Skeletal muscle satellite cell (primary cell): Measurements from ENCODE around the gene GRAP.
"Not testable (repeated sequence)": the region's sequence is repeated elsewhere in the genome, so short reads cannot be mapped to it uniquely, and the experiment has no call there.

Experiments used
- H3K27me3 ChIP-seq: 2 replicates; pipeline ENCODE4 v1.7.0; 2013; ENCODE audit warnings: low read length; ENCODE audit not compliant: control insufficient read depth, insufficient read depth
- H3K36me3 ChIP-seq: 2 replicates; pipeline ENCODE4 v1.7.0; 2013; ENCODE audit warnings: mild to moderate bottlenecking, control low read depth, low read length; ENCODE audit not compliant: insufficient read depth
- H3K4me1 ChIP-seq: 2 replicates; pipeline ENCODE4 v1.7.0; 2013; ENCODE audit warnings: low read length; ENCODE audit not compliant: control insufficient read depth, insufficient read depth
- H3K4me2 ChIP-seq: 2 replicates; pipeline ENCODE4 v1.7.0; 2013; ENCODE audit warnings: mild to moderate bottlenecking, low read length
- H3K4me3 ChIP-seq: 2 replicates; pipeline ENCODE4 v1.7.0; 2013; ENCODE audit warnings: low read length
- H3K9ac ChIP-seq: 2 replicates; pipeline ENCODE4 v1.7.0; 2013; ENCODE audit warnings: mild to moderate bottlenecking, low read depth, low read length, moderate library complexity
- H3K9me3 ChIP-seq: replicated peaks from 2 replicates; pipeline ENCODE4 v1.7.0; 2013; ENCODE audit warnings: mild to moderate bottlenecking, control low read depth, low read length

The GRAP gene

GRCh38 chr17:19038007-19038406, 8.8 kb downstream of the GRAP start:
- H3K27me3 ChIP-seq, H3K9me3 ChIP-seq, H3K9ac ChIP-seq, H3K36me3 ChIP-seq, H3K4me2 ChIP-seq, H3K4me1 ChIP-seq, H3K4me3 ChIP-seq: not testable (repeated sequence)

GRCh38 chr17:19037547-19037946, 9.2 kb downstream of the GRAP start:
- not testable (repeated sequence) for H3K4me2 ChIP-seq, H3K4me3 ChIP-seq, H3K9me3 ChIP-seq, H3K9ac ChIP-seq, H3K4me1 ChIP-seq, H3K36me3 ChIP-seq, H3K27me3 ChIP-seq

GRCh38 chr17:19036186-19036585, 10.6 kb downstream of the GRAP start:
- H3K9me3 ChIP-seq, H3K36me3 ChIP-seq, H3K27me3 ChIP-seq: not testable (repeated sequence)

GRCh38 chr17:19032377-19032988, 14.3 kb downstream of the GRAP start:
- H3K9ac ChIP-seq, H3K9me3 ChIP-seq, H3K4me1 ChIP-seq, H3K27me3 ChIP-seq, H3K4me3 ChIP-seq, H3K36me3 ChIP-seq, H3K4me2 ChIP-seq: not testable (repeated sequence)

More at GRCh38 chr17:19036186-19036585, 10.6 kb downstream of the GRAP start:
- H3K4me2 ChIP-seq, H3K4me3 ChIP-seq, H3K9ac ChIP-seq, H3K4me1 ChIP-seq: not testable (repeated sequence)

- not testable (repeated sequence) for H3K4me3 ChIP-seq, H3K9ac ChIP-seq, H3K9me3 ChIP-seq, H3K4me1 ChIP-seq, H3K4me2 ChIP-seq, H3K36me3 ChIP-seq, H3K27me3 ChIP-seq
Observed at GRCh38 chr17:19031729-19032128, 15.0 kb downstream of the GRAP start.

DNA sequence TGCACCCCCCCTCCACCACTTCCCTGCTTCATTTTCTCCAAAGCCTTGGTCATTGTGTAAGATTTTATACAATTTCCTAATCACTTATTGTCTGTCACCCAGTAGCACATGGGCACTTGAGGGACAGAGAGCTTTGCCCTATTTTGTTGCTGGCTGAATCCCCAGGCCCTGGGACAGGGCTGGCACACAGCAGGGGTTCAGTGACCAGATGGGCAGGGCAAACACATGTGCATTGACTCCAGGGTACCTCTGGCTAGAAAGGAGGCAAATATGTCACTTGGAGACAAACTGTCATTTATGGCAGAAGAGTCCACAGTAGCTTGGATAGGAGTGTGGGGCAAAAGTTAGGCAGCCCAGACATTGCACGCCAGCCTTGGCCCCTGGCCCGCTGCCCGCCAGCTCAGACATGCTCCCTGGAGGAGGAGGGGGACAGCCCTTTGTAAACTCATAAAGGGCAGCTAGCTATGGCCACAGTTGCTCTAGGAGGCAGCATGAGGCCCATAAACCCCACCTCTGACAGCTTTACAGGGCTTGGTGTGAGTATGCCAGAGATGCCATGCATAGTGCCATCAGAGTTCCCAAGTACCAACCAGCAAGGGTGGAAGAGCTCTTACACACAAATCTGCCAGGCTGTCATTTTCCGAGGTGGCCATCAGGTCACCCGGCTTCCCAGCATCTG, 15.8 kb downstream of the GRAP start:
- not testable (repeated sequence) for H3K9ac ChIP-seq, H3K9me3 ChIP-seq, H3K4me1 ChIP-seq, H3K27me3 ChIP-seq, H3K4me2 ChIP-seq, H3K36me3 ChIP-seq, H3K4me3 ChIP-seq

GRCh38 chr17:19029740-19030139, 17.0 kb downstream of the GRAP start:
- not testable (repeated sequence) for H3K4me1 ChIP-seq, H3K9ac ChIP-seq, H3K9me3 ChIP-seq, H3K27me3 ChIP-seq, H3K4me3 ChIP-seq, H3K36me3 ChIP-seq, H3K4me2 ChIP-seq

GRCh38 chr17:19028671-19029070, 18.1 kb downstream of the GRAP start:
- H3K27me3 ChIP-seq, H3K4me3 ChIP-seq, H3K36me3 ChIP-seq, H3K4me2 ChIP-seq, H3K4me1 ChIP-seq, H3K9ac ChIP-seq, H3K9me3 ChIP-seq: not testable (repeated sequence)

DNA sequence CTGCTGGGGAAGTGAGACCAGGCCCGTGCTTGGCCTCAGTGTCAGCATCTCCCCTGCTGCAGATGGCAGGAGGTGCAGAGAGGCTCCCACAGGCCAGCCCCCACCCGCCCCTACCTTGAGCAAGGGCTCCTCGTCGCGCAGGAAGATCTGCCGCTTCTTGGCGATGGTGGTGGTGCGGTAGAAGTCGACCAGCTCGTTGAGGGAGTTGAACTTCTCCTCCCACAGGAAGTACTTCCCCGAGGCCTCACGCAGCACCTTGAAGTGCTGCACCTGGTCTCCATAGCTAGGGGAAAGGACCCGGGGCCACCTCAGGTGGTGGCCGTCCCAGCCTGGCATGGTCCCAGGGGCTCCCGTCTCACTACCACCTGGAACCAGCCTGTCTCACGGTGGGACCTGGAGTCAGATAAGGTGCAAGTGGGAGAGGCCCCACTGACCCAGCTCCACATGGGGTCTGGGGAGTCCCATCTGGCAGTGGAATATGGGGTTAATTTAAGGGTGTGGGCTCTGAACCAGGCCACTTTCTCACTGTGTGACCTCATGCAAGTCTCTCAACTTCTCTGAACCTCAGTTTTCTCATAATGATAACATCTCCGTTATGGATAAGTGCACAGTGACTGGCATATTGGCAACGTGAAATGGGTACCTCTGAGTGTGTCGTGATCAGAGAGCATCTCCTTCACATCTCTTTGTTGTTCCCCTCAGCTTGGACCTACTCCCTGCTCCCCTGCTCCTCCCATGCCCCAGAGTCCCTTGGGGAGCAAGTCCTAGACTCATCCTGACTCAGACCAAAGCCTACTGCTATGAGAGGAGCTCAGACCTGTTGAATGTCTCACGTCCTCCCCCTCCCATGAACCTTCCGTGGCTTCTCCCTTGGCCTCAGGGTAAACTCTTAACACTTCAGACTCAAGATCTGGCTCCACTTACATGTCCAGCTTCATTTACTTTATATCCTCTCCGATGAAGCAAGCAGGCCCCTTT, 22.4 kb downstream of the GRAP start:
- H3K9ac ChIP-seq = no peak overlapping the region
- H3K36me3 ChIP-seq = no peaks in the 10 kb centered on the region
- H3K4me3 ChIP-seq = no peak overlapping the region
- peaks cover under 1% of the 10 kb centered on the region for H3K27me3 ChIP-seq
- H3K4me1 ChIP-seq = no peaks in the 10 kb centered on the region
- no peak overlapping the region for H3K4me2 ChIP-seq
- no peaks in the 10 kb centered on the region for H3K9me3 ChIP-seq

DNA sequence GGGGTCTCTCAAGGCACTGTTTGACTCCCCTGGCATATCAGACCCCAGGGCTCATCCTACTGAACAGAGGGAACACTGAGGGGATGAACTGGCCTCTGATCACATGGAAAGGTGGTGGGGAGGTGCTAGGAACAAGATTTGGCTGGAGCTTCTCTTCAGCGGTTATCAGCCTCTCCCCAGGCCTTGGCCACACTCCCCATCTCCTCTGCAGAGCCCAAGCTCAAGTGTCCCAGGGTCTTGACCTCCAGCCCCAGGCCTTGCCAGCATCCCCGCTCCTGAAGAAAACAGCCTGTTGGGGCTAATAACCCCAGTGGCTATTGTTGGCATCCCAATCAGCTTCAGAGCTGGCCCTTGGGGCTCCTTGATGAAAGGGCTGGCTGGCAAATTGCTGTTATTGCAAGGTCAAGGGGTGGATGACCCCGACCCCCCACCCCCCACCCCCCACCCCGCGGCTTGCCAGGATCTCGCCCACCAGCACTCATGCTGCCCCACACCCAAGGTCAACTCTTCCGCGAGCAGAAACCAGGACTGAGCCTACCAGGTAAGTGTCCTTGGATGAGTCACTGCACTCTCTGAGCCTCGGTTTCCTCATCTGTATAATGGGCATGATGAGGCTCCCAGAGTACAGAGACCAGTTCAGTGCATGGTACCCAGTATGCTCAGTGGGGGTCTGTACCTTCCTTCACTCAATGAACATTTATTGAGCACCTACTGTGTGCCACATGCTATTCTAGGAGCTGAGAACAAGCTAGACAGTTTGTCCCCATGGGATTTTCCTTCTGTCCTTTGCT, 23.4 kb downstream of the GRAP start:
- H3K27me3 ChIP-seq = peaks cover 10% of the 10 kb centered on the region
- no peaks in the 10 kb centered on the region for H3K4me1 ChIP-seq
- no peak overlapping the region for H3K4me2 ChIP-seq
- no peaks in the 10 kb centered on the region for H3K36me3 ChIP-seq
- H3K4me3 ChIP-seq = no peak overlapping the region
- no peak overlapping the region for H3K9ac ChIP-seq
- no peaks in the 10 kb centered on the region for H3K9me3 ChIP-seq

DNA sequence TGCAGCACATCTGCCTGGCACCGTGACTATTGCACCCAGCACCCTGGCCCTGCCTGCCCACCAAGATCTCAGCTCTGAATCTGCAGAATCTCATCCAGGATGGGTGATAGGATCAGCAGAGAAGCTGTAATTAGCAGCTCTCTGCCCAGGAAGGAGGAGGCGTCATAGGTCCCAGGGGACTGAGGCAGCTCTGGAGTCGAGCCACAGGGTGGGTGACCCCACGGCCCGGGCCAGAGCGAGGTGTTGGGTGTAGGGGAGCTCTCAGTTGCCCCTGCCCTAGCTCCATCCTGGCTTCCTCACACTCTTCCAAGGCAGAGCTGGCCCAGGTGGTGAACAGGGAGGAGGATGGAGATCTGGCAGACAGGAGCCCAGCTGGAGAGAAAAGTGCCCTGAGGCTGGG, 24.0 kb downstream of the GRAP start:
- peaks cover 15% of the 10 kb centered on the region for H3K27me3 ChIP-seq
- no peak overlapping the region for H3K4me3 ChIP-seq
- no peaks in the 10 kb centered on the region for H3K36me3 ChIP-seq
- no peak overlapping the region for H3K9ac ChIP-seq
- H3K4me1 ChIP-seq = no peaks in the 10 kb centered on the region
- no peaks in the 10 kb centered on the region for H3K9me3 ChIP-seq
- no peak overlapping the region for H3K4me2 ChIP-seq
